GM12878 (cell line): Measurements from ENCODE around the gene CYP24A1.

Experiments
- BHLHE40 ChIP-seq, 2 experiments: fragments of 450-650 bp in 1 of 2; IDR thresholded peaks; 2 replicates each; pipeline ENCODE4 v1.6.1; 2011 to 2017; ENCODE audit warnings: low read depth in 2 of 2, borderline replicate concordance in 1 of 2, improper control_type of control experiment in 1 of 2, low read length in 1 of 2, mild to moderate bottlenecking in 1 of 2
- PBX3 ChIP-seq: IDR thresholded peaks from 2 replicates; pipeline ENCODE4 v1.6.1; 2011; ENCODE audit warnings: mild to moderate bottlenecking, low read depth, low read length, moderate library complexity; ENCODE audit not compliant: insufficient replicate concordance
- REST ChIP-seq: IDR thresholded peaks from 2 replicates; pipeline ENCODE4 v1.6.1; 2012; ENCODE audit warnings: mild to moderate bottlenecking, low read depth, low read length

- TF ChIP-seq BHLHE40 (IDR thresholded peaks at IDR 0.05; ENCODE audit: borderline replicate concordance in 1 of 2, low read depth in 2 of 2, low read length in 1 of 2) (no peak), REST (no peak), PBX3 (no peak)
Measured at GRCh38 chr20:54212226-54212625, 38.4 kb upstream of the CYP24A1 start.
